Measurements from ENCODE around the gene GCHFR.

Gene GCHFR

DNA sequence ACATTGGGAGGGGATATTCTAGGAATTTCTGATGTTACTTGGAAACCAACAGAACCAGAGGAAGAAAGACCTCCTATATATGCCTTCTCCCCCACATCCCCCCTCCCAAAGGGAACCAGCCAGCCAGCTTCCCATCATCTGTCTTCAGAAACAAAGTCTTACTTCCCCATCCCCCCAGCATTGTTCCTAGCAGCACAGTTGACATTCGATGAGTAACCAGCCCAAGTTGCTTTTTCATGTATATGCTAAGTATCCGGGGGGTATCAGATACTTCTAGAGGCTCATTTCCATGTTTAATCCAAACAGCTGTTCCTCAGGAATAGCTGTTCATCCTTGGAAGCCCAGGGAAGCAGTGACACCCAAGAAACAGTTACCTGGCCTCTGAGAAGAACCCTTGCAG is 24.8 kb upstream of the GCHFR start (continued):
- TF ChIP-seq, protein P1, sequence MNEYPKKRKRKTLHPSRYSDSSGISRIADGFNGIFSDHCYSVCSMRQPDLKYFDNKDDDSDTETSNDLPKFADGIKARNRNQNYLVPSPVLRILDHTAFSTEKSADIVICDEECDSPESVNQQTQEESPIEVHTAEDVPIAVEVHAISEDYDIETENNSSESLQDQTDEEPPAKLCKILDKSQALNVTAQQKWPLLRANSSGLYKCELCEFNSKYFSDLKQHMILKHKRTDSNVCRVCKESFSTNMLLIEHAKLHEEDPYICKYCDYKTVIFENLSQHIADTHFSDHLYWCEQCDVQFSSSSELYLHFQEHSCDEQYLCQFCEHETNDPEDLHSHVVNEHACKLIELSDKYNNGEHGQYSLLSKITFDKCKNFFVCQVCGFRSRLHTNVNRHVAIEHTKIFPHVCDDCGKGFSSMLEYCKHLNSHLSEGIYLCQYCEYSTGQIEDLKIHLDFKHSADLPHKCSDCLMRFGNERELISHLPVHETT (tag by site-specific recombination; IDR thresholded peaks at IDR 0.05), result no peak
- no peak for TF ChIP-seq ZNF23 (tag by site-specific recombination; IDR thresholded peaks at IDR 0.05; ENCODE audit: borderline replicate concordance)
- TF ChIP-seq ZNF623 (tag by site-specific recombination; IDR thresholded peaks at IDR 0.05), result no peak
- TF ChIP-seq ZFP3 (tag by site-specific recombination; IDR thresholded peaks at IDR 0.05; ENCODE audit: low read depth), result no peak
- no peak for TF ChIP-seq ZNF777 (tag by site-specific recombination; IDR thresholded peaks at IDR 0.05; ENCODE audit: borderline replicate concordance)

DNA sequence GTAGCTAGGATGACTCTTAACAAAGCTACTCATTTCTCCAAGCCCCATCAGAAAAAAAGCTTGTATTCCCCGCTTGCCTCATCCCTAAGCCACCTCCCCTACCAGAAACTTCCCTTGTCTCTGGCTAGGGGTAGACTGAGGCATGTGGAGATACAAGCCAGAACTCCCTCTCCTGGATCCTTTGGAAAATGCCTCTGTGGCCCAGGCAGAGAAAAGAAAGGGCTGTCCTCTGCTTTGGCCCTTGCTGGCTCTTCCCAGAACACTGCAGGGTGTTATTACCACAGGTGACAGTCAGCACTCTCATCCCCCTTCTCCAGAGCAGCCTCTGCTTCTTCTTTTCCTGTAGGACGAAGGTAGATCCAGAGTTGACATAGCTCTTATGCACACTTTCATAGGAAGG is 24.0 kb upstream of the GCHFR start:
- ChIA-PET POLR2A (interaction anchor here (0.8 to 0.9 kb wide), 2 partner anchors 8 to 25 kb away, joined by 3 read pairs; no protein-coding TSS in a partner anchor), CTCF (interaction anchor here (0.5 to 1.4 kb wide), 3 partner anchors 10 to 83 kb away, joined by 3 to 6 read pairs (median 4); no protein-coding TSS in a partner anchor)
- H3K4me3 ChIP-seq (ENCODE audit: low read depth, low read length), result no peak overlapping the region
- H3K9me3 ChIP-seq (ENCODE audit: control insufficient read depth, insufficient read depth, low read depth, low read length), result no peaks in the 10 kb centered on the region
- no peak overlapping the region for H3K27ac ChIP-seq (ENCODE audit: extremely low read depth, low read depth, low read length)
- peaks cover 22 to 93% of the 10 kb centered on the region in 2 experiments; a peak in 2 of 3 replicates for H3K36me3 ChIP-seq (ENCODE audit: control insufficient read depth in 2 of 2, insufficient read depth in 1 of 2, low read length in 2 of 2)
- no peaks in the 10 kb centered on the region for H3K4me1 ChIP-seq (ENCODE audit: control insufficient read depth, insufficient read depth, low read length)
- TF ChIP-seq ZNF629 (tag by site-specific recombination; IDR thresholded peaks at IDR 0.05) (no peak), ZNF112 (tag by site-specific recombination; IDR thresholded peaks at IDR 0.05) (no peak), ZNF654 (tag by site-specific recombination; IDR thresholded peaks at IDR 0.05; ENCODE audit: low read depth) (no peak), ZNF561 (tag by site-specific recombination; IDR thresholded peaks at IDR 0.05; ENCODE audit: borderline replicate concordance) (no peak), KLF1 (tag by site-specific recombination; IDR thresholded peaks at IDR 0.05) (no peak), ZNF785 (tag by site-specific recombination; IDR thresholded peaks at IDR 0.05) (no peak)
- TF ChIP-seq, protein P2, sequence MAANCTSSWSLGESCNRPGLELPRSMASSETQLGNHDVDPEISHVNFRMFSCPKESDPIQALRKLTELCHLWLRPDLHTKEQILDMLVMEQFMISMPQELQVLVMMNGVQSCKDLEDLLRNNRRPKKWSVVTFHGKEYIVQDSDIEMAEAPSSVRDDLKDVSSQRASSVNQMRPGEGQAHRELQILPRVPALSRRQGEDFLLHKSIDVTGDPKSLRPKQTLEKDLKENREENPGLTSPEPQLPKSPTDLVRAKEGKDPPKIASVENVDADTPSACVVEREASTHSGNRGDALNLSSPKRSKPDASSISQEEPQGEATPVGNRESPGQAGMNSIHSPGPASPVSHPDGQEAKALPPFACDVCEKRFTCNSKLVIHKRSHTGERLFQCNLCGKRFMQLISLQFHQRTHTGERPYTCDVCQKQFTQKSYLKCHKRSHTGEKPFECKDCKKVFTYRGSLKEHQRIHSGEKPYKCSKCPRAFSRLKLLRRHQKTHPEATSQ (tag by site-specific recombination; IDR thresholded peaks at IDR 0.05), result no peak

DNA sequence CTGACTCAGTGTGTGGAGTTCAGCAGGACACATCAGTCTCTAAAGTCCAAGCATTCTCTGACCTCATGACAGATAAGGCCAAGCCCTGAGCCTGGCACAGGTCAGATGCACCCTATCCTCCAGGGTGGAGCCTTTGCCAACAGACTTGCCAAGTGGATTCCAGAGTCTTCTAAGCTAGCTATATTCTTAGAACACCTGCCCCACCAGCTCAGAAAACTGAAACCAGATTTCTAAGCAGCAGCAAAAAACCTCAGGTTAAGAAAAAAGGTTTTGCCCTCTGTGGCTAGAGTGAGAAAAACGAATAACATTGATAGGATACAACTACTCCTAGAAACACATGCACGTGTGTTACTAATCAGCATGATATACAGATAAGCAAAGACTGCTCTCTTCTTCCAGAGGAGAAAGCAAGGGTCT is 20.4 kb upstream of the GCHFR start:
- no peak overlapping the region for H3K4me3 ChIP-seq (ENCODE audit: low read depth, low read length)
- ChIA-PET CTCF (interaction anchor here (1.3 to 2.0 kb wide), 2 partner anchors 39 to 151 kb away, joined by 5 read pairs; partner anchors contain the start of gene VPS18), POLR2A (no interaction called here)
- no peaks in the 10 kb centered on the region for H3K9me3 ChIP-seq (ENCODE audit: control insufficient read depth, insufficient read depth, low read depth, low read length)
- H3K4me1 ChIP-seq (ENCODE audit: control insufficient read depth, insufficient read depth, low read length), result no peaks in the 10 kb centered on the region
- peaks cover 16 to 69% of the 10 kb centered on the region in 2 experiments; a peak in 2 of 3 replicates for H3K36me3 ChIP-seq (ENCODE audit: control insufficient read depth in 2 of 2, insufficient read depth in 1 of 2, low read length in 2 of 2)
- H3K27ac ChIP-seq (ENCODE audit: extremely low read depth, low read depth, low read length), result no peak overlapping the region
- TF ChIP-seq SP2 (tag by site-specific recombination; IDR thresholded peaks at IDR 0.05) (no peak), HOXC10 (CRISPR knock-in tag; IDR thresholded peaks at IDR 0.05) (no peak), ZNF274 (IDR thresholded peaks at IDR 0.05; ENCODE audit: low read length) (no peak), ZNF274 (tag by site-specific recombination; IDR thresholded peaks at IDR 0.05; ENCODE audit: borderline replicate concordance) (no peak), ZNF48 (tag by site-specific recombination; IDR thresholded peaks at IDR 0.05) (no peak), ZNF514 (tag by site-specific recombination; IDR thresholded peaks at IDR 0.05) (no peak), ZNF184 (tag by site-specific recombination; IDR thresholded peaks at IDR 0.05) (no peak), WT1 (tag by site-specific recombination; IDR thresholded peaks at IDR 0.05) (no peak), ZNF660 (tag by site-specific recombination; IDR thresholded peaks at IDR 0.05) (no peak), ZNF792 (tag by site-specific recombination; IDR thresholded peaks at IDR 0.05) (no peak), SALL2 (tag by site-specific recombination; IDR thresholded peaks at IDR 0.05; ENCODE audit: borderline replicate concordance) (no peak), ZBTB10 (tag by site-specific recombination; IDR thresholded peaks at IDR 0.05) (no peak), ZNF600 (tag by site-specific recombination; IDR thresholded peaks at IDR 0.05) (no peak)
- TF ChIP-seq, protein P3, sequence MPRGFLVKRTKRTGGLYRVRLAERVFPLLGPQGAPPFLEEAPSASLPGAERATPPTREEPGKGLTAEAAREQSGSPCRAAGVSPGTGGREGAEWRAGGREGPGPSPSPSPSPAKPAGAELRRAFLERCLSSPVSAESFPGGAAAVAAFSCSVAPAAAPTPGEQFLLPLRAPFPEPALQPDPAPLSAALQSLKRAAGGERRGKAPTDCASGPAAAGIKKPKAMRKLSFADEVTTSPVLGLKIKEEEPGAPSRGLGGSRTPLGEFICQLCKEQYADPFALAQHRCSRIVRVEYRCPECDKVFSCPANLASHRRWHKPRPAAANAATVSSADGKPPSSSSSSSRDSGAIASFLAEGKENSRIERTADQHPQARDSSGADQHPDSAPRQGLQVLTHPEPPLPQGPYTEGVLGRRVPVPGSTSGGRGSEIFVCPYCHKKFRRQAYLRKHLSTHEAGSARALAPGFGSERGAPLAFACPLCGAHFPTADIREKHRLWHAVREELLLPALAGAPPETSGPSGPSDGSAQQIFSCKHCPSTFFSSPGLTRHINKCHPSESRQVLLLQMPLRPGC (tag by site-specific recombination; IDR thresholded peaks at IDR 0.05), result no peak
- TF ChIP-seq, protein P4, sequence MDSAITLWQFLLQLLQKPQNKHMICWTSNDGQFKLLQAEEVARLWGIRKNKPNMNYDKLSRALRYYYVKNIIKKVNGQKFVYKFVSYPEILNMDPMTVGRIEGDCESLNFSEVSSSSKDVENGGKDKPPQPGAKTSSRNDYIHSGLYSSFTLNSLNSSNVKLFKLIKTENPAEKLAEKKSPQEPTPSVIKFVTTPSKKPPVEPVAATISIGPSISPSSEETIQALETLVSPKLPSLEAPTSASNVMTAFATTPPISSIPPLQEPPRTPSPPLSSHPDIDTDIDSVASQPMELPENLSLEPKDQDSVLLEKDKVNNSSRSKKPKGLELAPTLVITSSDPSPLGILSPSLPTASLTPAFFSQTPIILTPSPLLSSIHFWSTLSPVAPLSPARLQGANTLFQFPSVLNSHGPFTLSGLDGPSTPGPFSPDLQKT (IDR thresholded peaks at IDR 0.05; ENCODE audit: borderline replicate concordance, low read depth, low read length), result no peak

Data from HEK293 (cell line).